ENCODE measurements around the gene OR2AP1.

Gene OR2AP1

DNA sequence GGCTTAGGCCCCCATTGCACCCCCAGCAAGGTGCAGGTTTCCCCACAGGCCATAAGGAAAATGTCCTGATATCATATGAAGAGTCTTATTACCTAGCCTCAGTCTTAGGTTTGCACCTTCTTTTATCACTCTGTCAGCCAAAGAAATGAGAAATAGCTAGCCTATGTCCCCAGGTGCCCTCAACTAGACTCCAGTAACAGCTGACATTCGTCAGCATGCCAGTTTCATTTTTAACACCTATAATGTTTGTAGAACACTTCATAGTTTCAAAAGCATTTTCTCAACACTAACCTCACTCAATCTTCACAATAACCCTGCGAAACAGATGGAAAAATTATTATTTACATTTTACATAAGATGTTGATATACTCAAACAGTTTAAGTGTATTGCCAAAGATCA lies 40.4 kb downstream of the OR2AP1 start:
- TF ChIP-seq, protein P1, sequence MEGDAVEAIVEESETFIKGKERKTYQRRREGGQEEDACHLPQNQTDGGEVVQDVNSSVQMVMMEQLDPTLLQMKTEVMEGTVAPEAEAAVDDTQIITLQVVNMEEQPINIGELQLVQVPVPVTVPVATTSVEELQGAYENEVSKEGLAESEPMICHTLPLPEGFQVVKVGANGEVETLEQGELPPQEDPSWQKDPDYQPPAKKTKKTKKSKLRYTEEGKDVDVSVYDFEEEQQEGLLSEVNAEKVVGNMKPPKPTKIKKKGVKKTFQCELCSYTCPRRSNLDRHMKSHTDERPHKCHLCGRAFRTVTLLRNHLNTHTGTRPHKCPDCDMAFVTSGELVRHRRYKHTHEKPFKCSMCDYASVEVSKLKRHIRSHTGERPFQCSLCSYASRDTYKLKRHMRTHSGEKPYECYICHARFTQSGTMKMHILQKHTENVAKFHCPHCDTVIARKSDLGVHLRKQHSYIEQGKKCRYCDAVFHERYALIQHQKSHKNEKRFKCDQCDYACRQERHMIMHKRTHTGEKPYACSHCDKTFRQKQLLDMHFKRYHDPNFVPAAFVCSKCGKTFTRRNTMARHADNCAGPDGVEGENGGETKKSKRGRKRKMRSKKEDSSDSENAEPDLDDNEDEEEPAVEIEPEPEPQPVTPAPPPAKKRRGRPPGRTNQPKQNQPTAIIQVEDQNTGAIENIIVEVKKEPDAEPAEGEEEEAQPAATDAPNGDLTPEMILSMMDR (IDR thresholded peaks at IDR 0.05) = no peak
- H3K79me2 ChIP-seq = no peaks in the 10 kb centered on the region
- no peak overlapping the region for H3K4me3 ChIP-seq (ENCODE audit: low read depth, low read length)
- H3K9me3 ChIP-seq (ENCODE audit: control insufficient read depth, low read length) = no peaks in the 10 kb centered on the region
- H2AFZ ChIP-seq = no peak overlapping the region
- H3K36me3 ChIP-seq (ENCODE audit: control insufficient read depth, insufficient read depth, low read length) = no peaks in the 10 kb centered on the region
- no peaks in the 10 kb centered on the region for H3K4me1 ChIP-seq
- H3K9ac ChIP-seq = no peak overlapping the region
- no peak overlapping the region for H3K4me2 ChIP-seq (ENCODE audit: low read length)
- H3K27ac ChIP-seq = no peak overlapping the region
- no peaks in the 10 kb centered on the region for H3K27me3 ChIP-seq (ENCODE audit: control insufficient read depth, insufficient read depth, low read length)

DNA sequence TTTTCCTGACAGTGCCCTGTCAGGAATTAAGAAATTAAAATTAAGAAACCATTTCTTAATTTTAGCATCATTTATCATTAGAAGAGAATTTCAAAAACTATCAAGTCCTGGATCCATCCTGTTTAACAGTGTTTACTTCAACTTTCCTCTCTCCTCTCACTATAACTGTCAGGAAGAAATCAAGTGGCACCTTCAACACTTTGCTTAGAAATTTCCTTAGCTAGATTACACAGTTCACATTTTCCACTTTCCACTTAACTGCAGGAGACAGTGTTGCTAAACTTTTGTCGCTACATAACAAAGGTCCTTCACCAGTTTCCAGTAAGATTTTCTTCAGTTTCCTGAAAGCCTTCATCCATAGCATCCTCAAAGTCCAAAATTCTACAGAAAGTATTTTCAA lies 42.5 kb downstream of the OR2AP1 start:
- Histone ChIP-seq H3K4me2 (ENCODE audit: low read length) (no peak overlapping the region), H3K4me1 (no peaks in the 10 kb centered on the region), H3K36me3 (ENCODE audit: control insufficient read depth, insufficient read depth, low read length) (no peaks in the 10 kb centered on the region), H3K9me3 (ENCODE audit: control insufficient read depth, low read length) (no peaks in the 10 kb centered on the region), H3K79me2 (no peaks in the 10 kb centered on the region), H2AFZ (no peak overlapping the region), H3K9ac (no peak overlapping the region), H3K4me3 (ENCODE audit: low read depth, low read length) (no peak overlapping the region), H3K27me3 (ENCODE audit: control insufficient read depth, insufficient read depth, low read length) (no peaks in the 10 kb centered on the region), H3K27ac (no peak overlapping the region)
- TF ChIP-seq, protein P1 (IDR thresholded peaks at IDR 0.05) = no peak

DNA sequence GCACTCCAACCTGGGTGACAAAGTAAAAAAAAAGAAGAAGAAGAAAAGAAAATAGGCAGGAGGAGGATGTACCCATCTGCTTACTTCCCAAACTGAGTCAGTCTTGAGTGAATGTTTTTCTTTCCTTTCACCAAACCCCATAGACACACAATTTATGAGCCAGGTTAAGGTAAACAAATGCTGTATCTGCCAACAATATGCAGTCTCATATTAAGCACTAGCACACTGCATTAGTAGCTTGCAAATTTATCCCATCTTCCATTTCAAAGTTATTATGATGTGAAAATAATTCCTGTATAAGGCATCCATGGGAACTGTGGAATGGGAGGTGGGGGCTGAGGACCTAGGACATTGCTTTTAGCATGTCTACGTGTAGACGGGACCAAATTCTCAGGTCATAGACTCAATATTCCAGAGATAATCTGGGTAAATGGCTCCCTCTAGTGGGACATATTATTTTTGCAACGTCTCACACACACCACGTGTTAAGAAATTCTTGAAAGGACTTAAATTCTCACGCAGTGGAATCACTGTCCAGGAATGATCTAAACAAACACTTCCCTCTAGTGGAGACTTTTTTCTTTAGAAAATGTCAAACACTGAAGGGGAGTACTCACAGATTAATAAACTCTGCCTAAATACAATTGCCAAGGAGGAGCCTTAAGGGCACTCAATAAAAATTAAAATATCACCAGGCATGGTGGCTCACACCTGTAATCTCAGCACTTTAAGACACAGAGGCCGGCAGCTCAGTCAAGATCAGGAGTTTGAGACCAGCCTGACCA lies 47.3 kb downstream of the OR2AP1 start:
- no peaks in the 10 kb centered on the region for H3K36me3 ChIP-seq (ENCODE audit: control insufficient read depth, insufficient read depth, low read length)
- H3K9me3 ChIP-seq (ENCODE audit: control insufficient read depth, low read length) = no peaks in the 10 kb centered on the region
- no peak overlapping the region for H3K27ac ChIP-seq
- no peak overlapping the region for H2AFZ ChIP-seq
- no peaks in the 10 kb centered on the region for H3K79me2 ChIP-seq
- no peaks in the 10 kb centered on the region for H3K27me3 ChIP-seq (ENCODE audit: control insufficient read depth, insufficient read depth, low read length)
- no peak overlapping the region for H3K4me3 ChIP-seq (ENCODE audit: low read depth, low read length)
- no peak overlapping the region for H3K9ac ChIP-seq
- TF ChIP-seq, protein P1 (IDR thresholded peaks at IDR 0.05) = peak; percentile 94
- H3K4me2 ChIP-seq (ENCODE audit: low read length) = no peak overlapping the region
- H3K4me1 ChIP-seq = no peaks in the 10 kb centered on the region

DNA sequence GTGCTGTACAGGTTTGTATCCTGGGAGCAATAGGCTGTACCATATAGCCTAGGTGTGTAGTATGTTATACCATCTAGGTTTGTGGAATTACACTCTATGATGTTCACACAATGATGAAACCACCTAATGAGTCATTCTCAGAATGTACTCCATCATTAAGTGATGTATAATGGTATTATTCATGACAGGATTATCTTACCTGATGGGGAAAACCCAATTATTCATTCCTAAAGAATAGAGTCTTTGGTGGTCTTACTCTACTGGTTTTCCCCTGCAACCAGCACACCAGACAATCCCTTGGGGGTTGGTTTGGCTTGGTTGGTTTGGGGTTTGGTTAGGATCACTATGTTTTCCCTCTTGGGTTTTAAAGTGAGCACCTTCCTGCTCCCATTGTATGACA lies 51.8 kb downstream of the OR2AP1 start:
- H2AFZ ChIP-seq = no peak overlapping the region
- H3K9me3 ChIP-seq (ENCODE audit: control insufficient read depth, low read length) = no peaks in the 10 kb centered on the region
- no peaks in the 10 kb centered on the region for H3K4me1 ChIP-seq
- no peaks in the 10 kb centered on the region for H3K79me2 ChIP-seq
- H3K9ac ChIP-seq = no peak overlapping the region
- no peak overlapping the region for H3K4me2 ChIP-seq (ENCODE audit: low read length)
- H3K27me3 ChIP-seq (ENCODE audit: control insufficient read depth, insufficient read depth, low read length) = no peaks in the 10 kb centered on the region
- H3K36me3 ChIP-seq (ENCODE audit: control insufficient read depth, insufficient read depth, low read length) = no peaks in the 10 kb centered on the region
- TF ChIP-seq, protein P1 (IDR thresholded peaks at IDR 0.05) = no peak
- no peak overlapping the region for H3K4me3 ChIP-seq (ENCODE audit: low read depth, low read length)
- no peak overlapping the region for H3K27ac ChIP-seq

Measured in parathyroid adenoma (tissue), 2 donors.